ENCODE results near the gene AGAP1.

- TF ChIP-seq CTCF (IDR thresholded peaks at IDR 0.05; ENCODE audit: low read depth, low read length, poor library complexity, severe bottlenecking) (no peak), EZH2phosphoT487 (IDR thresholded peaks at IDR 0.05; ENCODE audit: borderline replicate concordance, low read length) (no peak)
These were observed 349.1 kb downstream of the AGAP1 start for GRCh38 chr2:235842941-235843340.

All from DOHH2 (cell line).